HEK293 (cell line): ENCODE measurements around the gene YPEL1.

ENCODE experiments used
- CTCF ChIA-PET: fragments of 350-600 bp; formaldehyde crosslinking; extraction: SDS; loops from one replicate; lab custom pipeline; 2021; ENCODE audit warnings: antibody characterized with exemption; lab: Yijun Ruan, JAX
- POLR2A ChIA-PET: fragments of 300-600 bp; formaldehyde crosslinking; extraction: SDS; loops from one replicate; lab custom pipeline; 2020; ENCODE audit warnings: antibody characterized with exemption, inconsistent platforms; lab: Yijun Ruan, JAX
- H3K27ac ChIP-seq: fragments of 200-500 bp; sonication (Bioruptor generic); 2 replicates; pipeline ENCODE4 v1.5.1; 2014; ENCODE audit warnings: low read depth, low read length, control low read depth, inconsistent platforms; ENCODE audit errors: extremely low read depth
- H3K36me3 ChIP-seq, 2 experiments: fragments of 200-500 bp in 1 of 2; sonication (Bioruptor generic) in 1 of 2; 1 replicate in 1 of 2; 2 replicates in 1 of 2; pipeline ENCODE4 v1.5.1; 2014 to 2017; ENCODE audit warnings: inconsistent platforms in 2 of 2, low read length in 2 of 2; ENCODE audit not compliant: control insufficient read depth in 2 of 2, insufficient read depth in 1 of 2
- H3K4me1 ChIP-seq: fragments of 200-500 bp; sonication (Bioruptor generic); 2 replicates; pipeline ENCODE4 v1.5.1; 2014; ENCODE audit warnings: mild to moderate bottlenecking, low read length, inconsistent platforms; ENCODE audit not compliant: control insufficient read depth, insufficient read depth
- H3K4me3 ChIP-seq: 2 replicates; pipeline ENCODE4 v1.5.1; 2011; ENCODE audit warnings: low read depth, mild to moderate bottlenecking, control low read depth, low read length, moderate library complexity
- H3K9me3 ChIP-seq: fragments of 200-500 bp; sonication (Bioruptor generic); 2 replicates; pipeline ENCODE4 v1.5.1; 2014; ENCODE audit warnings: low read depth, low read length, inconsistent platforms; ENCODE audit not compliant: control insufficient read depth, insufficient read depth
- EGR2 ChIP-seq: fragments of 450-650 bp; formaldehyde crosslinking; IDR thresholded peaks from 2 replicates; pipeline ENCODE4 v1.5.1; 2016; ENCODE audit warnings: low read depth, missing biosample characterization, missing genetic modification characterization
- HOXC10 ChIP-seq: sonication (generic); formaldehyde crosslinking; IDR thresholded peaks from 2 replicates; pipeline ENCODE4 v1.8.1; 2023; ENCODE audit warnings: mild to moderate bottlenecking, missing genetic modification reagents
- REPIN1 ChIP-seq: fragments of 450-650 bp; formaldehyde crosslinking; IDR thresholded peaks from 2 replicates; pipeline ENCODE4 v1.5.1; 2017; ENCODE audit warnings: missing biosample characterization, missing genetic modification characterization, low read depth
- ZFP69B ChIP-seq: fragments of 450-650 bp; formaldehyde crosslinking; IDR thresholded peaks from 2 replicates; pipeline ENCODE4 v1.5.1; 2016; ENCODE audit warnings: missing biosample characterization, missing genetic modification characterization
- ZNF148 ChIP-seq: fragments of 450-650 bp; formaldehyde crosslinking; IDR thresholded peaks from 2 replicates; pipeline ENCODE4 v1.5.0; 2017; ENCODE audit warnings: missing biosample characterization, missing genetic modification characterization, borderline replicate concordance
- ZNF18 ChIP-seq: fragments of 450-650 bp; formaldehyde crosslinking; IDR thresholded peaks from 2 replicates; pipeline ENCODE4 v1.5.1; 2016; ENCODE audit warnings: missing biosample characterization, missing genetic modification characterization
- ZNF211 ChIP-seq: fragments of 450-650 bp; formaldehyde crosslinking; IDR thresholded peaks from 2 replicates; pipeline ENCODE4 v1.5.1; 2016; ENCODE audit warnings: low read depth, missing biosample characterization, missing genetic modification characterization
- ZNF394 ChIP-seq: fragments of 450-650 bp; formaldehyde crosslinking; IDR thresholded peaks from 2 replicates; pipeline ENCODE4 v1.5.1; 2016; ENCODE audit warnings: missing biosample characterization, missing genetic modification characterization, mild to moderate bottlenecking, moderate library complexity, borderline replicate concordance
- ZNF530 ChIP-seq: fragments of 450-650 bp; formaldehyde crosslinking; IDR thresholded peaks from 2 replicates; pipeline ENCODE4 v1.5.1; 2016; ENCODE audit warnings: low read depth, missing biosample characterization, missing genetic modification characterization
- ZNF621 ChIP-seq: fragments of 450-650 bp; formaldehyde crosslinking; IDR thresholded peaks from 2 replicates; pipeline ENCODE4 v1.5.1; 2017; ENCODE audit warnings: missing biosample characterization, missing genetic modification characterization
- ZNF626 ChIP-seq: fragments of 450-650 bp; sonication (Bioruptor Pico); formaldehyde crosslinking; IDR thresholded peaks from 2 replicates; pipeline ENCODE4 v1.5.1; 2018; ENCODE audit warnings: missing biosample characterization, missing genetic modification characterization, inconsistent platforms
- ZNF654 ChIP-seq: fragments of 450-650 bp; formaldehyde crosslinking; IDR thresholded peaks from 2 replicates; pipeline ENCODE4 v1.5.1; 2016; ENCODE audit warnings: low read depth, missing biosample characterization, missing genetic modification characterization
- ZNF664 ChIP-seq: fragments of 450-650 bp; formaldehyde crosslinking; IDR thresholded peaks from 2 replicates; pipeline ENCODE4 v1.5.1; 2016; ENCODE audit warnings: missing biosample characterization, missing genetic modification characterization
- ZNF692 ChIP-seq: fragments of 450-650 bp; formaldehyde crosslinking; IDR thresholded peaks from 2 replicates; pipeline ENCODE4 v1.5.1; 2016; ENCODE audit warnings: missing biosample characterization, missing genetic modification characterization
- ZNF76 ChIP-seq: fragments of 450-650 bp; formaldehyde crosslinking; IDR thresholded peaks from 2 replicates; pipeline ENCODE4; 2016; ENCODE audit warnings: low read depth, missing biosample characterization, missing genetic modification characterization, borderline replicate concordance

Gene YPEL1

GRCh38 chr22:21702700-21703683, 32.6 kb downstream of the YPEL1 start:
- TF ChIP-seq ZNF530, result no peak
- no peak for TF ChIP-seq ZNF148 (tag by site-specific recombination)
- 0 out of 2 replicates have a peak, but pooled peaks have one; percentile 34 for TF ChIP-seq EGR2
- TF ChIP-seq ZNF18 (tag by site-specific recombination), result no peak
- TF ChIP-seq ZNF621, result no peak
- TF ChIP-seq ZNF76, result no peak
- TF ChIP-seq, all 188 proteins: peak for 1
- H3K4me3 ChIP-seq, result no peak overlapping the region
- POLR2A ChIA-PET, result no interaction called here
- CTCF ChIA-PET, result no interaction called here
- H3K9me3 ChIP-seq, result no peaks in the 10 kb centered on the region
- H3K27ac ChIP-seq, result no peak overlapping the region
- H3K4me1 ChIP-seq, result no peaks in the 10 kb centered on the region
- peaks cover 0 to 20% of the 10 kb centered on the region in 2 experiments; a peak in 1 of 3 replicates for H3K36me3 ChIP-seq

GRCh38 chr22:21702094-21702493, 33.5 kb downstream of the YPEL1 start:
- ChIA-PET POLR2A (no interaction called here), CTCF (no interaction called here)
- Histone ChIP-seq H3K36me3 (peaks cover 0 to 29% of the 10 kb centered on the region in 2 experiments; a peak in 1 of 3 replicates), H3K27ac (no peak overlapping the region), H3K4me3 (no peak overlapping the region), H3K4me1 (no peaks in the 10 kb centered on the region)
- TF ChIP-seq ZNF626 (no peak), ZNF211 (no peak), ZNF692 (tag by site-specific recombination) (peak; percentile 64; the same call in 1 of the 2 replicates), HOXC10 (no peak), ZFP69B (0 out of 2 replicates have a peak, but pooled peaks have one; percentile 61), REPIN1 (tag by site-specific recombination) (no peak), ZNF394 (no peak)
- TF ChIP-seq, all 188 proteins: peak for 2
- H3K9me3 ChIP-seq, result no peaks in the 10 kb centered on the region

GRCh38 chr22:21701384-21701971, 34.1 kb downstream of the YPEL1 start:
- Histone ChIP-seq H3K9me3 (no peaks in the 10 kb centered on the region), H3K27ac (no peak overlapping the region), H3K36me3 (peaks cover 0 to 35% of the 10 kb centered on the region in 2 experiments; a peak in 1 of 3 replicates), H3K4me1 (no peaks in the 10 kb centered on the region), H3K4me3 (no peak overlapping the region)
- ChIA-PET POLR2A (no interaction called here), CTCF (no interaction called here)
- TF ChIP-seq ZNF654 (tag by site-specific recombination) (no peak), ZNF664 (tag by site-specific recombination) (peak; percentile 33; the same call in 1 of the 2 replicates)
